ENCODE results near the gene PPP2R2C. TPM values are rescaled to one million over a fixed set of nuclear protein-coding genes. Genes with fewer than 3 reads are reported as not detected.

The PPP2R2C gene
- total RNA-seq, 1 experiment from 2014 or later, result 32.9 TPM

GRCh38 chr4:6422105-6422504 lies 50.3 kb downstream of the PPP2R2C start:
- intact Hi-C loops (cut with micrococcal nuclease), result no loop called here
- CTCF ChIA-PET, result no interaction called here

GRCh38 chr4:6421397-6421796 lies 51.0 kb downstream of the PPP2R2C start:
- BruUV-seq (replicated peaks), result no TSS peak
- no peak overlapping the region for H2AFZ ChIP-seq (ENCODE audit: low read depth, low read length, poor library complexity, severe bottlenecking)
- H3K9me2 ChIP-seq (ENCODE audit: insufficient read depth), result no peaks in the 10 kb centered on the region
- H3K27me3 ChIP-seq (ENCODE audit: insufficient read depth, low read length), result no peaks in the 10 kb centered on the region
- ChIA-PET POLR2A (no interaction called here), RAD21 (ENCODE audit: low non-redundant PET in 1 of 2, low total read pairs in 2 of 2, uncharacterized antibody in 2 of 2, unreplicated experiment in 2 of 2) (no interaction called here), CTCF (no interaction called here)
- intact Hi-C loops (cut with micrococcal nuclease), result loop anchor here (1.0 kb wide), 1 partner anchor 23 kb away; no protein-coding TSS in a partner anchor
- H3K4me3 ChIP-seq (replicated peaks in 1 of 2; ENCODE audit: low read depth in 1 of 2, low read length in 2 of 2), result no peak overlapping the region
- H3K79me2 ChIP-seq (ENCODE audit: insufficient read depth, low read length), result no peaks in the 10 kb centered on the region
- H3K27ac ChIP-seq (ENCODE audit: low read depth, low read length), result no peak overlapping the region
- no peaks in the 10 kb centered on the region for H3K9me3 ChIP-seq (ENCODE audit: control insufficient read depth in 1 of 2, insufficient read depth in 1 of 2, low read depth in 1 of 2, low read length in 2 of 2)
- no peak for DNase-seq (ENCODE audit: low read depth, low spot score)
- H3K4me2 ChIP-seq (ENCODE audit: low read length), result no peak overlapping the region
- no peaks in the 10 kb centered on the region for H3K4me1 ChIP-seq (ENCODE audit: control insufficient read depth in 1 of 2, insufficient read depth in 2 of 2, low read length in 2 of 2)
- no peaks in the 10 kb centered on the region for H4K20me1 ChIP-seq (ENCODE audit: insufficient read depth)
- no peak for ATAC-seq
- H3K9ac ChIP-seq (ENCODE audit: low read length), result no peak overlapping the region
- no peaks in the 10 kb centered on the region for H3K36me3 ChIP-seq (ENCODE audit: control insufficient read depth in 1 of 2, insufficient read depth in 2 of 2, low read length in 2 of 2)
- TF ChIP-seq CTCF (IDR thresholded peaks at IDR 0.05 in 2 of 3, conservative IDR thresholded peaks at IDR 0.05 in 1 of 3; ENCODE audit: borderline replicate concordance in 1 of 3, insufficient read depth in 1 of 3, low read depth in 2 of 3, low read length in 2 of 3) (no peak), TCF7L2 (IDR thresholded peaks at IDR 0.05; ENCODE audit: borderline replicate concordance, extremely low read depth, insufficient read depth, insufficient read length) (no peak), RAD21 (IDR thresholded peaks at IDR 0.05; ENCODE audit: low read depth) (no peak), POLR2A (IDR thresholded peaks at IDR 0.05; ENCODE audit: borderline replicate concordance, extremely low read depth, insufficient read depth, insufficient read length) (no peak), CBX3 (IDR thresholded peaks at IDR 0.05; ENCODE audit: low read depth) (no peak), CEBPB (IDR thresholded peaks at IDR 0.05; ENCODE audit: low read depth) (no peak), ZFX (IDR thresholded peaks at IDR 0.05) (no peak), SIN3A (IDR thresholded peaks at IDR 0.05; ENCODE audit: low read depth) (no peak), EZH2phosphoT487 (IDR thresholded peaks at IDR 0.05; ENCODE audit: borderline replicate concordance) (no peak), FOSL1 (IDR thresholded peaks at IDR 0.05; ENCODE audit: low read depth) (no peak), SRF (IDR thresholded peaks at IDR 0.05; ENCODE audit: low read depth) (no peak), ELF1 (IDR thresholded peaks at IDR 0.05; ENCODE audit: borderline replicate concordance, low read depth) (no peak)
- TF ChIP-seq, protein P1, sequence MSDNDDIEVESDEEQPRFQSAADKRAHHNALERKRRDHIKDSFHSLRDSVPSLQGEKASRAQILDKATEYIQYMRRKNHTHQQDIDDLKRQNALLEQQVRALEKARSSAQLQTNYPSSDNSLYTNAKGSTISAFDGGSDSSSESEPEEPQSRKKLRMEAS (IDR thresholded peaks at IDR 0.05), result no peak

More at GRCh38 chr4:6422105-6422504, 50.3 kb downstream of the PPP2R2C start:
- POLR2A ChIA-PET, result no interaction called here
- H3K36me3 ChIP-seq (ENCODE audit: control insufficient read depth in 1 of 2, insufficient read depth in 2 of 2, low read length in 2 of 2), result no peaks in the 10 kb centered on the region
- H3K79me2 ChIP-seq (ENCODE audit: insufficient read depth, low read length), result no peaks in the 10 kb centered on the region
- DNase-seq (ENCODE audit: low read depth, low spot score), result no peak
- TF ChIP-seq POLR2AphosphoS5 (IDR thresholded peaks at IDR 0.05; ENCODE audit: low read depth, low read length) (no peak), YY1 (IDR thresholded peaks at IDR 0.05; ENCODE audit: extremely low read depth, insufficient replicate concordance, low read depth, low read length) (no peak), SIN3A (IDR thresholded peaks at IDR 0.05; ENCODE audit: low read depth) (no peak), ELF1 (IDR thresholded peaks at IDR 0.05; ENCODE audit: borderline replicate concordance, low read depth) (no peak)
- TF ChIP-seq, protein P2, sequence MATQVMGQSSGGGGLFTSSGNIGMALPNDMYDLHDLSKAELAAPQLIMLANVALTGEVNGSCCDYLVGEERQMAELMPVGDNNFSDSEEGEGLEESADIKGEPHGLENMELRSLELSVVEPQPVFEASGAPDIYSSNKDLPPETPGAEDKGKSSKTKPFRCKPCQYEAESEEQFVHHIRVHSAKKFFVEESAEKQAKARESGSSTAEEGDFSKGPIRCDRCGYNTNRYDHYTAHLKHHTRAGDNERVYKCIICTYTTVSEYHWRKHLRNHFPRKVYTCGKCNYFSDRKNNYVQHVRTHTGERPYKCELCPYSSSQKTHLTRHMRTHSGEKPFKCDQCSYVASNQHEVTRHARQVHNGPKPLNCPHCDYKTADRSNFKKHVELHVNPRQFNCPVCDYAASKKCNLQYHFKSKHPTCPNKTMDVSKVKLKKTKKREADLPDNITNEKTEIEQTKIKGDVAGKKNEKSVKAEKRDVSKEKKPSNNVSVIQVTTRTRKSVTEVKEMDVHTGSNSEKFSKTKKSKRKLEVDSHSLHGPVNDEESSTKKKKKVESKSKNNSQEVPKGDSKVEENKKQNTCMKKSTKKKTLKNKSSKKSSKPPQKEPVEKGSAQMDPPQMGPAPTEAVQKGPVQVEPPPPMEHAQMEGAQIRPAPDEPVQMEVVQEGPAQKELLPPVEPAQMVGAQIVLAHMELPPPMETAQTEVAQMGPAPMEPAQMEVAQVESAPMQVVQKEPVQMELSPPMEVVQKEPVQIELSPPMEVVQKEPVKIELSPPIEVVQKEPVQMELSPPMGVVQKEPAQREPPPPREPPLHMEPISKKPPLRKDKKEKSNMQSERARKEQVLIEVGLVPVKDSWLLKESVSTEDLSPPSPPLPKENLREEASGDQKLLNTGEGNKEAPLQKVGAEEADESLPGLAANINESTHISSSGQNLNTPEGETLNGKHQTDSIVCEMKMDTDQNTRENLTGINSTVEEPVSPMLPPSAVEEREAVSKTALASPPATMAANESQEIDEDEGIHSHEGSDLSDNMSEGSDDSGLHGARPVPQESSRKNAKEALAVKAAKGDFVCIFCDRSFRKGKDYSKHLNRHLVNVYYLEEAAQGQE (IDR thresholded peaks at IDR 0.05; ENCODE audit: low read depth), result no peak
- H3K4me2 ChIP-seq (ENCODE audit: low read length), result no peak overlapping the region
- H4K20me1 ChIP-seq (ENCODE audit: insufficient read depth), result no peaks in the 10 kb centered on the region
- H3K4me3 ChIP-seq (replicated peaks in 1 of 2; ENCODE audit: low read depth in 1 of 2, low read length in 2 of 2), result no peak overlapping the region
- RAD21 ChIA-PET (ENCODE audit: low non-redundant PET in 1 of 2, low total read pairs in 2 of 2, uncharacterized antibody in 2 of 2, unreplicated experiment in 2 of 2), result no interaction called here
- no peak overlapping the region for H3K9ac ChIP-seq (ENCODE audit: low read length)
- no peaks in the 10 kb centered on the region for H3K27me3 ChIP-seq (ENCODE audit: insufficient read depth, low read length)
- ATAC-seq, result no peak
- H3K27ac ChIP-seq (ENCODE audit: low read depth, low read length), result no peak overlapping the region
- H2AFZ ChIP-seq (ENCODE audit: low read depth, low read length, poor library complexity, severe bottlenecking), result no peak overlapping the region
- no peaks in the 10 kb centered on the region for H3K9me3 ChIP-seq (ENCODE audit: control insufficient read depth in 1 of 2, insufficient read depth in 1 of 2, low read depth in 1 of 2, low read length in 2 of 2)
- no TSS peak for BruUV-seq (replicated peaks)
- no peaks in the 10 kb centered on the region for H3K4me1 ChIP-seq (ENCODE audit: control insufficient read depth in 1 of 2, insufficient read depth in 2 of 2, low read length in 2 of 2)
- no peaks in the 10 kb centered on the region for H3K9me2 ChIP-seq (ENCODE audit: insufficient read depth)

All from HCT116 (cell line).